K562 (cell line): Measurements from ENCODE around the gene STUM. TPM values are rescaled to one million over a fixed set of nuclear protein-coding genes. Genes with fewer than 3 reads are reported as not detected.

ENCODE experiments used
- ATAC-seq: fragments of 200-7000 bp; cut with Tn5 transposase; 3 replicates; pipeline ENCODE4 v1.9.1; 2020; ENCODE audit warnings: moderate library complexity
- BruUV-seq: library from RNA; stranded (reverse); fragments of 400-500 nt; replicated peaks from 2 replicates; lab custom pipeline; 2021; lab: Mats Ljungman, UMichigan
- CTCF ChIA-PET: fragments of 300-600 bp; formaldehyde crosslinking; extraction: SDS; loops from one replicate; lab custom pipeline; 2021; ENCODE audit warnings: low intra/inter-chr PET ratio; lab: Yijun Ruan, JAX
- POLR2A ChIA-PET: fragments of 300-600, 350-650 bp; sonication (Branson Sonifier 250); formaldehyde crosslinking; extraction: SDS; loops from one replicate; lab custom pipeline; 2021; ENCODE audit warnings: antibody characterized with exemption, inconsistent platforms; lab: Yijun Ruan, JAX
- DNase-seq, 4 experiments: peaks; one replicate each; pipeline versions ENCODE4 v3.0.0 to v3.0.0-alpha.2; 2011 to 2018; ENCODE audit warnings: low spot score in 3 of 4, mixed read lengths in 3 of 4; ENCODE audit errors: extremely low read depth in 1 of 4
- FAIRE-seq: peaks from 2 replicates; lab custom pipeline; 2011; peaks lifted over from hg19 to GRCh38; lab: Jason Lieb, UNC
- H2AFZ ChIP-seq: 2 replicates; pipeline ENCODE4 v1.6.0; 2011; ENCODE audit warnings: low read depth, low read length, control low read depth, inconsistent platforms
- H3K27ac ChIP-seq: fragments of 200-600 bp; 3 replicates; pipeline ENCODE4 v1.8.0; 2011; ENCODE audit warnings: low read depth, mild to moderate bottlenecking, control low read depth, inconsistent platforms, low read length, moderate library complexity, mixed read lengths; ENCODE audit errors: extremely low read depth
- H3K27me3 ChIP-seq, 2 experiments: fragments of 300-600 bp in 1 of 2; 2 replicates in 1 of 2; 3 replicates in 1 of 2; pipeline versions ENCODE4 v1.6.0 to v1.8.0; 2011; ENCODE audit warnings: inconsistent platforms in 2 of 2, low read length in 2 of 2, mild to moderate bottlenecking in 1 of 2, mixed read lengths in 1 of 2, moderate library complexity in 1 of 2; ENCODE audit not compliant: control insufficient read depth in 2 of 2, insufficient read depth in 2 of 2
- H3K36me3 ChIP-seq: fragments of 300-600 bp; 3 replicates; pipeline ENCODE4 v1.8.0; 2011; ENCODE audit warnings: mild to moderate bottlenecking, low read length, inconsistent platforms; ENCODE audit not compliant: control insufficient read depth, insufficient read depth
- H3K4me1 ChIP-seq, 2 experiments: fragments of 200-600 bp in 1 of 2; replicated peaks in 1 of 2; 2 replicates in 1 of 2; 3 replicates in 1 of 2; pipeline versions ENCODE4 v1.5.1 to v1.8.0; 2011; ENCODE audit warnings: inconsistent platforms in 2 of 2, low read length in 2 of 2, mild to moderate bottlenecking in 1 of 2, mixed read lengths in 1 of 2, moderate library complexity in 1 of 2; ENCODE audit not compliant: control insufficient read depth in 2 of 2, insufficient read depth in 2 of 2
- H3K4me2 ChIP-seq: 2 replicates; pipeline ENCODE4 v1.6.1; 2011; ENCODE audit warnings: low read length, control low read depth, inconsistent platforms, mixed read lengths; ENCODE audit not compliant: insufficient read depth
- H3K4me3 ChIP-seq: fragments of 200-600 bp; sonication (generic), shearing (Covaris generic); 2 replicates; pipeline ENCODE4 v1.5.1; 2016; ENCODE audit warnings: control low read depth, inconsistent platforms
- H3K79me2 ChIP-seq: fragments of 200-600 bp; 3 replicates; pipeline ENCODE4 v1.8.0; 2011; ENCODE audit warnings: low read length, inconsistent platforms; ENCODE audit not compliant: control insufficient read depth, insufficient read depth
- H3K9ac ChIP-seq, 2 experiments: 2 replicates each; pipeline versions ENCODE4 v1.6.0 to v1.6.1; 2011; ENCODE audit warnings: low read depth in 2 of 2, low read length in 2 of 2, control low read depth in 1 of 2, inconsistent platforms in 1 of 2, mild to moderate bottlenecking in 1 of 2, mixed read lengths in 1 of 2; ENCODE audit not compliant: insufficient read depth in 1 of 2
- H3K9me1 ChIP-seq: one replicate; pipeline ENCODE4 v1.6.0; 2011; ENCODE audit warnings: inconsistent platforms, mild to moderate bottlenecking, low read length, moderate library complexity; ENCODE audit not compliant: control insufficient read depth, insufficient read depth
- H3K9me3 ChIP-seq: replicated peaks from 2 replicates; pipeline ENCODE4 v1.5.1; 2011; ENCODE audit warnings: low read depth, low read length, inconsistent platforms; ENCODE audit not compliant: control insufficient read depth, insufficient read depth
- H4K20me1 ChIP-seq: replicated peaks from 2 replicates; pipeline ENCODE4 v1.6.1; 2011; ENCODE audit warnings: low read length, inconsistent platforms, mixed read lengths; ENCODE audit not compliant: control insufficient read depth, insufficient read depth
- ARID3A ChIP-seq: IDR thresholded peaks from 2 replicates; pipeline ENCODE4 v1.6.1; 2012; ENCODE audit warnings: low read depth, low read length, improper control_type of control experiment, borderline replicate concordance
- HDAC3 ChIP-seq: fragments of 450-650 bp; IDR thresholded peaks from 2 replicates; pipeline ENCODE4 v1.6.1; 2018; ENCODE audit warnings: borderline replicate concordance, mild to moderate bottlenecking, moderate library complexity; ENCODE audit not compliant: partially characterized antibody
- LEF1 ChIP-seq: fragments of 450-650 bp; IDR thresholded peaks from 2 replicates; pipeline ENCODE4 v1.6.1; 2016; ENCODE audit warnings: mild to moderate bottlenecking
- SIX5 ChIP-seq, 2 experiments: IDR thresholded peaks; 2 replicates each; pipeline ENCODE4 v1.6.1; 2011; ENCODE audit warnings: low read length in 2 of 2, borderline replicate concordance in 1 of 2, low read depth in 1 of 2, mild to moderate bottlenecking in 1 of 2, moderate library complexity in 1 of 2; ENCODE audit not compliant: insufficient read depth in 1 of 2
- SRF ChIP-seq, 2 experiments: fragments of 250-450, 450-650 bp in 1 of 2; sonication (Bioruptor Pico) in 1 of 2; sonication (generic) in 1 of 2; formaldehyde crosslinking; IDR thresholded peaks; 2 replicates each; pipeline versions ENCODE4 v1.5.0 to v1.5.1; 2020 to 2022; ENCODE audit warnings: mild to moderate bottlenecking in 1 of 2, missing genetic modification reagents in 1 of 2
- TBP ChIP-seq: optimal IDR thresholded peaks from 2 replicates; pipeline ENCODE3; 2011; ENCODE audit warnings: low read depth, low read length, improper control_type of control experiment
- ZNF175 ChIP-seq: fragments of 200-800 bp; sonication (Bioruptor generic); IDR thresholded peaks from 2 replicates; pipeline ENCODE4 v1.6.1; 2016; ENCODE audit warnings: low read depth, mild to moderate bottlenecking, missing genetic modification characterization, missing compliant biosample characterization
- ZNF57 ChIP-seq: fragments of 450-650 bp; formaldehyde crosslinking; IDR thresholded peaks from 2 replicates; pipeline ENCODE4 v1.4.0; 2020; ENCODE audit warnings: mild to moderate bottlenecking, moderate library complexity
- WGBS: fragments of 100-300 bp; shearing (Covaris generic); methylation state at CpG from one replicate; pipeline ENCODE4 v1.1.6; 2016; ENCODE audit warnings: low coverage, mixed read lengths; ENCODE audit not compliant: insufficient coverage; ENCODE audit errors: missing lambda C conversion rate; 5-methylcytosine and 5-hydroxymethylcytosine counted together
- in situ Hi-C: fragments of 300-500 bp; cut with MboI; formaldehyde crosslinking; loops from 4 replicates; pipeline ENCODE4 v1.15.0; 2018; ENCODE audit warnings: inconsistent platforms, mixed read lengths
- intact Hi-C: fragments of 100-400 bp; cut with micrococcal nuclease; formaldehyde crosslinking; loops from 2 replicates; pipeline ENCODE4 v1.14.2; 2022
- polyA plus RNA-seq, 8 experiments: library from polyadenylated mRNA; depleted of rRNA in 4 of 8; stranded (reverse) in 5 of 8; unstranded in 3 of 8; fragments of >200 nt; fragmentation: Nextera tagmentation in 2 of 8; fragmentation: Illumina TruSeq in 1 of 8; extraction: Ambion mirVana in 2 of 8; extraction: Trizol in 1 of 8; gene quantifications; 2 replicates each; pipeline versions ENCODE4 v1.2.1 to v1.2.3, GENCODE V29; 2011 to 2014; ENCODE audit warnings: inconsistent platforms in 1 of 8, missing spikeins in 1 of 8
- total RNA-seq, 7 experiments: library from RNA; depleted of rRNA in 6 of 7; stranded (reverse); fragments of >200 nt in 6 of 7; fragmentation: Illumina TruSeq in 2 of 7; extraction: Trizol in 2 of 7; gene quantifications; 2 replicates each; pipeline versions ENCODE4 v1.2.1 to v1.2.3, GENCODE V29; 2011 to 2021; ENCODE audit warnings: low replicate concordance in 1 of 7

The STUM gene
- total and polyA plus RNA-seq, 9 of the 15 experiments (the other 6 are each of a cell fraction or from before 2014, with no cell fraction given) = not detected

GRCh38 chr1:226599636-226600238, 51.2 kb downstream of the STUM start (continued):
- TF ChIP-seq ARID3A (no peak), TBP (no peak), SRF (CRISPR knock-in tag; IDR thresholded peaks at IDR 0.05) (no peak), LEF1 (no peak), ZNF175 (CRISPR knock-in tag) (no peak)

DNA sequence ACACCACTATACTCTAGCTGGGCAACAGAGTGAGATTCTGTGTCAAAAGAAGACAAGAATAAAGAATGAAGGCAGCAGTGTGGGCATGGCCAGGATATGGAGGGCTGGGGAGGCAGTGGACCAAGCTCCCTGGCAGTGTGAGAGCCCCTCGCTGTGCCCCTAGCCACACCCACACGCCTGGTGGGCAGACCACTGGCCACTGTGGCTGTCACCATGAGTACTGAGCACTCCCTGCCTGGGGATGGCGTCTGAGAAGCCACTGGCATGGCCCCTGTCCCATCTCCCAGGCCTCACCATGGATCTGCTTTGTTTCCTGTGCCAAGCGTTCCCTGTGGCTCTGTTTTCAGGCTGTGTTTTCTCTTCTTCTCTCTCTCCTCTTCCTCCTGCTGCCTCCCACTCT, 51.7 kb downstream of the STUM start:
- ATAC-seq (no peak), FAIRE-seq (no peak), DNase-seq (no peak)
- intact Hi-C loops (loop anchor here (10.0 kb wide), 1 partner anchor 475 kb away; no protein-coding TSS in a partner anchor), in situ Hi-C loops (no loop called here)
- no peak overlapping the region for H3K4me3 ChIP-seq
- POLR2A ChIA-PET = interaction anchor here (0.5 kb wide), 1 partner anchor 48 kb away, joined by 3 read pairs; no protein-coding TSS in a partner anchor
- no peaks in the 10 kb centered on the region for H3K79me2 ChIP-seq
- no peak overlapping the region for H3K4me2 ChIP-seq
- TF ChIP-seq HDAC3 (no peak), ZNF57 (no peak), SIX5 (IDR thresholded peaks at IDR 0.05; ENCODE audit: borderline replicate concordance in 1 of 2, insufficient read depth in 1 of 2, low read depth in 1 of 2, low read length in 2 of 2) (no peak)
- TF ChIP-seq, all 486 proteins: peak for 0
- 3% methylated on average over 4 of the region's 4 CpGs for WGBS
- Histone ChIP-seq H3K27ac (no peak overlapping the region), H3K27me3 (peaks cover 52 to 88% of the 10 kb centered on the region in 2 experiments), H3K4me1 (peaks cover 0 to 8% of the 10 kb centered on the region in 2 experiments; a peak in 1 of 5 replicates), H3K36me3 (no peaks in the 10 kb centered on the region), H2AFZ (no peak overlapping the region), H3K9me1 (no peaks in the 10 kb centered on the region), H3K9ac (no peak overlapping the region), H3K9me3 (no peaks in the 10 kb centered on the region), H4K20me1 (no peaks in the 10 kb centered on the region)
- CTCF ChIA-PET = no interaction called here
- no TSS peak for BruUV-seq
